PC-9 (cell line): Measurements from ENCODE around the gene TMCO4. TPM values are rescaled to one million over a fixed set of nuclear protein-coding genes. Genes with fewer than 3 reads are reported as not detected.
"Not testable (repeated sequence)": the region's sequence is repeated elsewhere in the genome, so short reads cannot be mapped to it uniquely, and the experiment has no call there.

ENCODE experiments used
- BruUV-seq: library from RNA; stranded (reverse); fragments of 400-500 nt; replicated peaks from 2 replicates; lab custom pipeline; 2021; lab: Mats Ljungman, UMichigan
- CTCF ChIA-PET: fragments of 300-600 bp; sonication (Branson Sonifier 250); formaldehyde crosslinking; loops from one replicate; lab custom pipeline; 2022; ENCODE audit warnings: antibody characterized with exemption; lab: Charles Lee
- POLR2A ChIA-PET: fragments of 300-600 bp; sonication (Branson Sonifier 250); formaldehyde crosslinking; loops from one replicate; lab custom pipeline; 2022; ENCODE audit warnings: antibody characterized with exemption; ENCODE audit not compliant: unreplicated experiment; lab: Charles Lee
- DNase-seq, 2 experiments: peaks; one replicate each; pipeline versions ENCODE4 v3.0.0 to v3.0.0-alpha.2; 2015 to 2022; ENCODE audit warnings: mixed read lengths in 1 of 2
- H2AFZ ChIP-seq: fragments of 200-600 bp; sonication (generic); 2 replicates; pipeline ENCODE4 v1.8.1; 2017; ENCODE audit warnings: antibody characterized with exemption
- H3F3A ChIP-seq: fragments of 200-600 bp; sonication (generic); 2 replicates; pipeline ENCODE4 v1.8.1; 2017; ENCODE audit warnings: antibody characterized with exemption, mild to moderate bottlenecking, low read depth; ENCODE audit not compliant: insufficient read depth
- H3K27ac ChIP-seq: fragments of 200-600 bp; sonication (generic); 2 replicates; pipeline ENCODE4 v1.6.1; 2016; ENCODE audit warnings: mixed run types
- H3K27me3 ChIP-seq: fragments of 200-600 bp; sonication (generic); 2 replicates; pipeline ENCODE4 v1.6.1; 2016; ENCODE audit warnings: low read depth, mixed run types; ENCODE audit not compliant: insufficient read depth
- H3K36me3 ChIP-seq: fragments of 200-600 bp; sonication (generic); 2 replicates; pipeline ENCODE4 v1.6.1; 2016; ENCODE audit warnings: low read depth, mixed run types
- H3K4me1 ChIP-seq: fragments of 200-600 bp; sonication (generic); replicated peaks from 2 replicates; pipeline ENCODE4 v1.6.1; 2016; ENCODE audit warnings: mixed run types; ENCODE audit not compliant: insufficient read depth
- H3K4me2 ChIP-seq: fragments of 200-600 bp; sonication (generic); 2 replicates; pipeline ENCODE4 v1.6.1; 2017; ENCODE audit warnings: mixed run types
- H3K4me3 ChIP-seq: fragments of 200-600 bp; sonication (generic); 2 replicates; pipeline ENCODE4 v1.6.1; 2016; ENCODE audit warnings: mixed run types
- H3K79me2 ChIP-seq: fragments of 200-600 bp; sonication (generic); 2 replicates; pipeline ENCODE4 v1.6.1; 2017; ENCODE audit warnings: low read depth, mixed run types
- H3K9me2 ChIP-seq: fragments of 200-600 bp; sonication (generic); 2 replicates; pipeline ENCODE4 v1.8.1; 2017; ENCODE audit warnings: mild to moderate bottlenecking; ENCODE audit not compliant: insufficient read depth
- H3K9me3 ChIP-seq: fragments of 200-600 bp; sonication (generic); 2 replicates; pipeline ENCODE4 v1.8.1; 2016; ENCODE audit warnings: low read depth; ENCODE audit not compliant: insufficient read depth
- H4K20me1 ChIP-seq: fragments of 200-600 bp; sonication (generic); 2 replicates; pipeline ENCODE4 v1.8.1; 2017; ENCODE audit not compliant: insufficient read depth
- CTCF ChIP-seq: fragments of 200-600 bp; sonication (generic); conservative IDR thresholded peaks from 2 replicates; pipeline ENCODE4 v1.6.1; 2017; ENCODE audit warnings: mixed run types, antibody characterized with exemption, mild to moderate bottlenecking, moderate library complexity
- EZH2 ChIP-seq: fragments of 200-600 bp; sonication (generic); IDR thresholded peaks from 2 replicates; pipeline ENCODE4 v1.8.0; 2017; ENCODE audit warnings: antibody characterized with exemption, low read depth
- intact Hi-C: fragments of 100-400 bp; cut with micrococcal nuclease; formaldehyde crosslinking; loops from one replicate; pipeline ENCODE4 v1.10.0; 2022; ENCODE audit not compliant: unreplicated experiment
- total RNA-seq: library from RNA; stranded (reverse); gene quantifications from 2 replicates; pipeline ENCODE4 v1.2.3, GENCODE V29; 2021

The TMCO4 gene
- total RNA-seq, 1 experiment from 2014 or later, result 22.6 TPM

GRCh38 chr1:19792237-19793002 is 7.3 kb downstream of the TMCO4 start:
- no peaks in the 10 kb centered on the region for H4K20me1 ChIP-seq

GRCh38 chr1:19790061-19790975 is 9.4 kb downstream of the TMCO4 start:
- CTCF ChIA-PET, H3K9me3 ChIP-seq, H3F3A ChIP-seq, H3K4me2 ChIP-seq, DNase-seq, H3K79me2 ChIP-seq, H3K9me2 ChIP-seq, H4K20me1 ChIP-seq, BruUV-seq, intact Hi-C loops, H3K4me3 ChIP-seq, H3K27ac ChIP-seq, H2AFZ ChIP-seq, H3K27me3 ChIP-seq, H3K4me1 ChIP-seq, H3K36me3 ChIP-seq: not testable (repeated sequence)
- POLR2A ChIA-PET, result interaction anchor here (0.6 kb wide), 1 partner anchor 15 kb away, joined by 5 read pairs; no protein-coding TSS in a partner anchor

More at GRCh38 chr1:19792237-19793002, 7.3 kb downstream of the TMCO4 start:
- H3K4me1 ChIP-seq, result peaks cover under 1% of the 10 kb centered on the region; the same call in 1 of the 2 replicates
- no TSS peak for BruUV-seq
- no peaks in the 10 kb centered on the region for H3K79me2 ChIP-seq
- intact Hi-C loops, result no loop called here
- H3K4me3 ChIP-seq, result no peak overlapping the region
- H3K9me3 ChIP-seq, result no peaks in the 10 kb centered on the region
- no peaks in the 10 kb centered on the region for H3K27me3 ChIP-seq
- H2AFZ ChIP-seq, result no peak overlapping the region
- TF ChIP-seq EZH2 (no peak), CTCF (no peak)
- no peak overlapping the region for H3K27ac ChIP-seq
- H3F3A ChIP-seq, result no peaks in the 10 kb centered on the region
- ChIA-PET POLR2A (no interaction called here), CTCF (interaction anchor here (0.5 kb wide), 1 partner anchor 73 kb away, joined by 5 read pairs; no protein-coding TSS in a partner anchor)
- H3K4me2 ChIP-seq, result no peak overlapping the region
- H3K9me2 ChIP-seq, result no peaks in the 10 kb centered on the region
- no peaks in the 10 kb centered on the region for H3K36me3 ChIP-seq
- no peak for DNase-seq

- intact Hi-C loops, result no loop called here
- Histone ChIP-seq H3K27me3 (no peaks in the 10 kb centered on the region), H3K27ac (no peak overlapping the region), H3K4me3 (no peak overlapping the region), H2AFZ (no peak overlapping the region), H3K79me2 (no peaks in the 10 kb centered on the region), H3F3A (no peaks in the 10 kb centered on the region), H4K20me1 (no peaks in the 10 kb centered on the region), H3K9me2 (no peaks in the 10 kb centered on the region), H3K36me3 (no peaks in the 10 kb centered on the region), H3K9me3 (no peaks in the 10 kb centered on the region), H3K4me2 (peak overlapping the region; percentile 38; the same call in 1 of the 2 replicates), H3K4me1 (peaks cover 9% of the 10 kb centered on the region)
- CTCF ChIA-PET, result no interaction called here
- POLR2A ChIA-PET, result interaction anchor here (0.6 kb wide), 2 partner anchors 38 to 82 kb away, joined by 4 to 19 read pairs; no protein-coding TSS in a partner anchor
- BruUV-seq, result no TSS peak
- TF ChIP-seq EZH2, result no peak
- TF ChIP-seq CTCF, result no peak
- DNase-seq, result peak; percentile 48 to 54
These were observed 12.7 kb downstream of the TMCO4 start for GRCh38 chr1:19786988-19787423.
